ENCODE data around the gene MACROD2.

DNA sequence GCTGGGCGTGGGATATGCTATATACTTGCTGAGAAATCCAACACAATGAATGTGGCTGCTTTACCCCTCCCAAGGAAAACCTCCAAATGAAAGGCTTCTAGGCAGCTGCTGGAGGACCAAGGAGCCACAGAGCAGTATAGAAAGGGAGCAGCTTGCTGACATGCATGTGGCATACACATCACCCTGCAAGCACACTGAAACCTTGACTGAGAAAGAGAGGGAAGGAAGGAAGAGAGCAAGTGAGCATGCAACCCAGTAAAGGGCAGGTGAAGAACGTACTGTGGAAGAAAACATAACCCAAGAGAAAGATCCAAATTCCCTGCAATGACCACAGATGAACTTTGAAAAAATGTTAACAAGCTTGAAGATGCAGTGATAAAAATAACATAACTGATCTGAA, 2034.9 kb downstream of the MACROD2 start:
- TF ChIP-seq, protein P1, sequence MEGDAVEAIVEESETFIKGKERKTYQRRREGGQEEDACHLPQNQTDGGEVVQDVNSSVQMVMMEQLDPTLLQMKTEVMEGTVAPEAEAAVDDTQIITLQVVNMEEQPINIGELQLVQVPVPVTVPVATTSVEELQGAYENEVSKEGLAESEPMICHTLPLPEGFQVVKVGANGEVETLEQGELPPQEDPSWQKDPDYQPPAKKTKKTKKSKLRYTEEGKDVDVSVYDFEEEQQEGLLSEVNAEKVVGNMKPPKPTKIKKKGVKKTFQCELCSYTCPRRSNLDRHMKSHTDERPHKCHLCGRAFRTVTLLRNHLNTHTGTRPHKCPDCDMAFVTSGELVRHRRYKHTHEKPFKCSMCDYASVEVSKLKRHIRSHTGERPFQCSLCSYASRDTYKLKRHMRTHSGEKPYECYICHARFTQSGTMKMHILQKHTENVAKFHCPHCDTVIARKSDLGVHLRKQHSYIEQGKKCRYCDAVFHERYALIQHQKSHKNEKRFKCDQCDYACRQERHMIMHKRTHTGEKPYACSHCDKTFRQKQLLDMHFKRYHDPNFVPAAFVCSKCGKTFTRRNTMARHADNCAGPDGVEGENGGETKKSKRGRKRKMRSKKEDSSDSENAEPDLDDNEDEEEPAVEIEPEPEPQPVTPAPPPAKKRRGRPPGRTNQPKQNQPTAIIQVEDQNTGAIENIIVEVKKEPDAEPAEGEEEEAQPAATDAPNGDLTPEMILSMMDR (IDR thresholded peaks at IDR 0.05) = no peak
- TF ChIP-seq POLR2A (IDR thresholded peaks at IDR 0.05) = no peak
- no peak for TF ChIP-seq EP300 (IDR thresholded peaks at IDR 0.05)

Measured in tibial nerve (tissue), 4 donors.